ENCODE results near the gene SNN.

Gene SNN

DNA sequence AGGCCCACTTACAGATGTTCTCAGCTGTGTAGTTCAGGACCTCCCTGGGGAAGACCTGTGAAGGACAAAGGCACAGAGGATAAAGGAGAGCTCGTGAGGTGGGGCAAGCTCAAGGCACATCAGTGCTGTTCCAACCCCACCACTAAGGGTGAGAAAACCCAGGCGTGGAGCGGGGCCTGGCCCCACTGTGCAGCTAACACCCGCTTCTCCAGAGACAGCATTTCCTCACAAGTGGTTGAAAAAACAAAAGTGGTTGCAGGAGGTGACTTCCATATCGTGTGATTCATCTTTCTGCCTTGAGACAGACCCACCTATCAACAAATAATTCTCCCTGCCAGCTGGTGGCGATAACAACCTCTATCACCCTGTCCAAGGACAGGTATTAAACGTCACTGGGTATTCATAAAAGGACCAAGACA, 30.0 kb downstream of the SNN start:
- H3F3A ChIP-seq (ENCODE audit: control insufficient read depth, insufficient read depth) = 0 out of 2 replicates have a peak, but pooled peaks cover 3% of the 10 kb centered on the region
- H3K9me2 ChIP-seq (replicated peaks; ENCODE audit: control insufficient read depth, low read length) = no peaks in the 10 kb centered on the region
- TF ChIP-seq, protein P1, sequence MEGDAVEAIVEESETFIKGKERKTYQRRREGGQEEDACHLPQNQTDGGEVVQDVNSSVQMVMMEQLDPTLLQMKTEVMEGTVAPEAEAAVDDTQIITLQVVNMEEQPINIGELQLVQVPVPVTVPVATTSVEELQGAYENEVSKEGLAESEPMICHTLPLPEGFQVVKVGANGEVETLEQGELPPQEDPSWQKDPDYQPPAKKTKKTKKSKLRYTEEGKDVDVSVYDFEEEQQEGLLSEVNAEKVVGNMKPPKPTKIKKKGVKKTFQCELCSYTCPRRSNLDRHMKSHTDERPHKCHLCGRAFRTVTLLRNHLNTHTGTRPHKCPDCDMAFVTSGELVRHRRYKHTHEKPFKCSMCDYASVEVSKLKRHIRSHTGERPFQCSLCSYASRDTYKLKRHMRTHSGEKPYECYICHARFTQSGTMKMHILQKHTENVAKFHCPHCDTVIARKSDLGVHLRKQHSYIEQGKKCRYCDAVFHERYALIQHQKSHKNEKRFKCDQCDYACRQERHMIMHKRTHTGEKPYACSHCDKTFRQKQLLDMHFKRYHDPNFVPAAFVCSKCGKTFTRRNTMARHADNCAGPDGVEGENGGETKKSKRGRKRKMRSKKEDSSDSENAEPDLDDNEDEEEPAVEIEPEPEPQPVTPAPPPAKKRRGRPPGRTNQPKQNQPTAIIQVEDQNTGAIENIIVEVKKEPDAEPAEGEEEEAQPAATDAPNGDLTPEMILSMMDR (IDR thresholded peaks at IDR 0.05; ENCODE audit: low read depth, low read length, poor library complexity, severe bottlenecking) = peak; percentile 35
- no peak for TF ChIP-seq EZH2phosphoT487 (IDR thresholded peaks at IDR 0.05; ENCODE audit: borderline replicate concordance, low read length)
- H3K27me3 ChIP-seq (ENCODE audit: control insufficient read depth, low read length) = no peaks in the 10 kb centered on the region
- no peaks in the 10 kb centered on the region for H4K20me1 ChIP-seq (ENCODE audit: control insufficient read depth, insufficient read depth, low read depth, low read length)
- H3K9me3 ChIP-seq (ENCODE audit: control insufficient read depth, insufficient read depth, low read length) = no peaks in the 10 kb centered on the region
- no peak overlapping the region for H3K4me3 ChIP-seq (ENCODE audit: low read length)
- H3K79me2 ChIP-seq (ENCODE audit: control insufficient read depth, low read length) = peaks cover 3% of the 10 kb centered on the region; the same call in 1 of the 2 replicates
- peaks cover 63% of the 10 kb centered on the region for H3K36me3 ChIP-seq (ENCODE audit: control insufficient read depth, low read length)
- H3K4me1 ChIP-seq (ENCODE audit: control insufficient read depth, low read length) = no peaks in the 10 kb centered on the region
- no peak overlapping the region for H3K4me2 ChIP-seq (ENCODE audit: low read length)
- H3K27ac ChIP-seq (ENCODE audit: low read depth, low read length) = no peak overlapping the region

DNA sequence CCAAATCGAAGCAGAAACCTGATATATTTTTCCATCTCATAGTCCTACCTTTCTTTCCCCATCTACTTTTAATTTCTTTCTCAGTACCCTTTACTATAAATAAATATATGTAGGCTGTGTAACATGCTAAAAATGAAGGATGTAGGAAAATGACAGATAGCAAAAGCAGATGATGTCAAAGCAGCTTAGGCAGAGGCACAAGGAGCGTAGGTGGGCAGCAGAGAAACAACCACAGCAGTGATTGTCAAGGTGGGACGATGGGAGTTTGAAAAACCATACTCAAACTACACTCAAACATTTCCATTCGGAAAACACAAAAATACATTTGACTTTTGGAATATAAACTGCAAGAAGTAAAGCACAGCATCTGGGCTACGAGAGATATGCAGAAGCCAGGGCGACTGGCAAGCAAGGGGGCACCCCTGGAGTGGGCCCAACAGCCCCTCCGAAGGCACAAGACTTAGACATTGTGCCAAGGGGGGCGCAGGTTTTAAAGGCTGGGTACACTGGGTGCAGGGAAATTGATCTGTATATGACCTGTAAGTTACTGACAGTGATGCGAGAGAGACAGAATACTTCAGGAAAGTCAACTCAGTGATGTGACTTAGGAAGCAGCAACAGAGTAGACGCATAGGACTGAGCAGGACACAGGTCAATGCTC, 31.1 kb downstream of the SNN start:
- H3K9me3 ChIP-seq (ENCODE audit: control insufficient read depth, insufficient read depth, low read length) = no peaks in the 10 kb centered on the region
- no peaks in the 10 kb centered on the region for H4K20me1 ChIP-seq (ENCODE audit: control insufficient read depth, insufficient read depth, low read depth, low read length)
- peaks cover 66% of the 10 kb centered on the region for H3K36me3 ChIP-seq (ENCODE audit: control insufficient read depth, low read length)
- no peaks in the 10 kb centered on the region for H3K9me2 ChIP-seq (replicated peaks; ENCODE audit: control insufficient read depth, low read length)
- H3K79me2 ChIP-seq (ENCODE audit: control insufficient read depth, low read length) = peaks cover 3% of the 10 kb centered on the region; the same call in 1 of the 2 replicates
- H3K27ac ChIP-seq (ENCODE audit: low read depth, low read length) = no peak overlapping the region
- H3F3A ChIP-seq (ENCODE audit: control insufficient read depth, insufficient read depth) = no peaks in the 10 kb centered on the region
- H3K4me3 ChIP-seq (ENCODE audit: low read length) = no peak overlapping the region
- H3K4me2 ChIP-seq (ENCODE audit: low read length) = no peak overlapping the region
- no peaks in the 10 kb centered on the region for H3K4me1 ChIP-seq (ENCODE audit: control insufficient read depth, low read length)
- no peak for TF ChIP-seq EZH2phosphoT487 (IDR thresholded peaks at IDR 0.05; ENCODE audit: borderline replicate concordance, low read length)
- H3K27me3 ChIP-seq (ENCODE audit: control insufficient read depth, low read length) = no peaks in the 10 kb centered on the region

DNA sequence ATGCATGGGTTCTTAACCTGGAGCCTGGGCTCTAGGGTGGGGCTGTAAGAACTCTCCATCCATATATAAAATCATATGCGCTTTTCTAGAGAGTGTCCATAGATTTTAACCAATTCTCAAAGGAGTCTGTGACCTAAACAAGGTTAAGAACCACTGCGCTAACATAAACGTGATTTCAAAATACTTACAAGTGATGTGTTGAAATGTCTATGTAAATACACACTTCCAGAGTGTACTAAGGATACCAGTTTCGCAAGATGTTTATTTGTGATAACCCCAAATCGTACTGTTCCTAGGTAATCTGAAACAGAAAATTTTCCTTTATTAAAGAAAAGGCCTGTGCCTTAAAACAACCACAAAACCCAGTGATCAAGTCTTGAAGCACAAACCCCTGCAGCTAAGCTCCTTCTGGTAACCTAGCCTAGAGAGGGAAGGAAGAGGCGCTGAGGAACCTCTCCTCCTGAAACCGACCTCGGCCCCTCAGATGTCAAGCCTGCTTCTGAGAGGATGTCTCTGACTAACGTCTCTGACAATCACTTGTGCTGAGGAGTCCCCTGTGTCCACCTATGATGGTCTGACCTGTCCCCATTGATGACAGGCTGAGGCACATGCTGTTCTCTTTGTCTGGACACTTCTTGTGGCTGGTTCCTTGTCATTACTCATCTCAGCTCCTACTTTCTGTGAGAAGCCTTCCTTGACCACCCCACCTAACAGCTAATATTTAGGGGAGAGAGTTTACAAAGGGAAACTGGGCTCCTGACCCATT, 32.2 kb downstream of the SNN start:
- Histone ChIP-seq H4K20me1 (ENCODE audit: control insufficient read depth, insufficient read depth, low read depth, low read length) (no peaks in the 10 kb centered on the region), H3F3A (ENCODE audit: control insufficient read depth, insufficient read depth) (no peaks in the 10 kb centered on the region), H3K36me3 (ENCODE audit: control insufficient read depth, low read length) (peaks cover 60% of the 10 kb centered on the region), H3K27me3 (ENCODE audit: control insufficient read depth, low read length) (no peaks in the 10 kb centered on the region), H3K9me2 (replicated peaks; ENCODE audit: control insufficient read depth, low read length) (no peaks in the 10 kb centered on the region), H3K27ac (ENCODE audit: low read depth, low read length) (no peak overlapping the region), H3K4me2 (ENCODE audit: low read length) (no peak overlapping the region), H3K79me2 (ENCODE audit: control insufficient read depth, low read length) (peaks cover 3% of the 10 kb centered on the region), H3K9me3 (ENCODE audit: control insufficient read depth, insufficient read depth, low read length) (no peaks in the 10 kb centered on the region), H3K4me1 (ENCODE audit: control insufficient read depth, low read length) (no peaks in the 10 kb centered on the region), H3K4me3 (ENCODE audit: low read length) (no peak overlapping the region)
- no peak for TF ChIP-seq EZH2phosphoT487 (IDR thresholded peaks at IDR 0.05; ENCODE audit: borderline replicate concordance, low read length)
- TF ChIP-seq, protein P1 (IDR thresholded peaks at IDR 0.05; ENCODE audit: low read depth, low read length, poor library complexity, severe bottlenecking) = no peak

Data from DOHH2 (cell line).